Measurements from ENCODE around the gene APOLD1.
"Not testable (repeated sequence)": the region's sequence is repeated elsewhere in the genome, so short reads cannot be mapped to it uniquely, and the experiment has no call there.

Gene APOLD1

DNA sequence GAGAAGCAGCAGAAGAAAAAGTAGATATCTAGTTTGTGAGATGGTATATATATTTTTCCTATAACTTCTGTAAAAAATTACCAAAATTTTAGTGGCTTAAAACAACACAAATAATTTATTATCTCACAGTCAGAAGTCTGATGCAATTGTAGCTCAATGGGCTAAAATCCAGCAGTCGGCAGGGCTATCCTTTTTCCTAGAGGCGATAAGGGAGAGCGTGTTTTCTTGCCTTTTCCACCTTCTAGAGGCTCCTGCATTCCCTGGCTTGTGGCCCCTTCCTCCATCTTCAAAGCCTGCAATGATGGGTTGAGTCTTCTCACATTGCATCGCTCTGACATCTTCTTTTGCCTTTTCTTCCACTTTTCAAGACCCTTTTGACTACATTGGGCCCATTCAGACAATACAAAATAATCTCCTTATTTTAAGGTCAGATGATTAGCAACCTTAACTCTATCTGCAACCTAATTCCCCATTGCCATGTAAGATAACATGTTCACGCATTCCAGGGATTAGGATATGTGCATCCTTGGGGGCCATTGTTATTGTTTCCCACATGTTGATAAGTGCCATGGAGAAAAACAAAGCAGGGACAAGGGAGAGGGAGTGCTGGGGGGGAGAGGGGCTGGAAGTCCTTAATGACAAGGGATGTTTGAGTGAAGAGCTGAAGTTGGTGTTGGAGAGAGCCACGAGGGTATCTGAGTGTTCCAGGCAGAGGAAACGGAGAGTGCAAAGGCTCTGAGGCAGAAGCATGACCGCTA, 13.9 kb downstream of the APOLD1 start:
- TF ChIP-seq, protein P1, sequence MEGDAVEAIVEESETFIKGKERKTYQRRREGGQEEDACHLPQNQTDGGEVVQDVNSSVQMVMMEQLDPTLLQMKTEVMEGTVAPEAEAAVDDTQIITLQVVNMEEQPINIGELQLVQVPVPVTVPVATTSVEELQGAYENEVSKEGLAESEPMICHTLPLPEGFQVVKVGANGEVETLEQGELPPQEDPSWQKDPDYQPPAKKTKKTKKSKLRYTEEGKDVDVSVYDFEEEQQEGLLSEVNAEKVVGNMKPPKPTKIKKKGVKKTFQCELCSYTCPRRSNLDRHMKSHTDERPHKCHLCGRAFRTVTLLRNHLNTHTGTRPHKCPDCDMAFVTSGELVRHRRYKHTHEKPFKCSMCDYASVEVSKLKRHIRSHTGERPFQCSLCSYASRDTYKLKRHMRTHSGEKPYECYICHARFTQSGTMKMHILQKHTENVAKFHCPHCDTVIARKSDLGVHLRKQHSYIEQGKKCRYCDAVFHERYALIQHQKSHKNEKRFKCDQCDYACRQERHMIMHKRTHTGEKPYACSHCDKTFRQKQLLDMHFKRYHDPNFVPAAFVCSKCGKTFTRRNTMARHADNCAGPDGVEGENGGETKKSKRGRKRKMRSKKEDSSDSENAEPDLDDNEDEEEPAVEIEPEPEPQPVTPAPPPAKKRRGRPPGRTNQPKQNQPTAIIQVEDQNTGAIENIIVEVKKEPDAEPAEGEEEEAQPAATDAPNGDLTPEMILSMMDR (IDR thresholded peaks at IDR 0.05; ENCODE audit: low read depth, low read length, missing control alignments): no peak
- no peak overlapping the region for H3K4me3 ChIP-seq (ENCODE audit: low read depth, low read length)
- DNase-seq (ENCODE audit: low read depth): no peak

DNA sequence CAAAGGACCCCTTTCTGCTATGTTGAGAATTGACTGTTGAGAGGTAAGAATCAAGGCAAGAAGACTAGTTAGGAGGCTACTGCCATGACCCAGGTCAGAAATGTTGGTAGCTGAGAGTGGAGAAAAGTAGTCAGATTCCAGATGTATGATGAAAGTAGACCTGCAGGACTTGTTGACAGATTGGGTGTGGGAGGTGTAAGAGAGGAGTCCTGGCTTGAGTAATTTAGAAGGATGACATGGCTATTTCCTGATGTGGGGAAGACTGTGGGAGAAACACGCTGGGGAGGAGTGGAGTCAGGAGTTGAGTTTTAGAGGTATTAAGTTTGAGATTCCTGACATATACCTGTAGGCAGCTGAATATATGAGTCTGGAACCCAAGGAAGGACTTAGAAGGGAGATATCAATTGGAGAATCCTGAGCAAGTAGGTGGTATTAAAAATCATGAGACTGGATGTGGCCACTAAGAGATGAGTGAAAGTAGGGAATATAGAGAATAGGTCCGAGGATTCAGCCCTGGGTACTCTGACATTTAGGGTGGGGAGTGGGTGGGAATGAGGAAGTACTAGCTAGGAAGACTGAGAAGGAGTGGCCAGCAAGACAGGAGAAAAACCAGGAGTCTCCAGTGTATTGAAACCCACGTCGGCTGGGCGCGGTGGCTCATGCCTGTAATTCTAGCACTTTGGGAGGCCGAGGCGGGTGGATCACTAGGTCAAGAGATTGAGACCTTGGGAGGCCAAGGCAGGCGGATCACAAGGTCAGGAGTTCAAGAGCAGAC, 15.1 kb downstream of the APOLD1 start:
- DNase-seq (ENCODE audit: low read depth): no peak
- no peak overlapping the region for H3K4me3 ChIP-seq (ENCODE audit: low read depth, low read length)
- TF ChIP-seq, protein P1 (IDR thresholded peaks at IDR 0.05; ENCODE audit: low read depth, low read length, missing control alignments): no peak

DNA sequence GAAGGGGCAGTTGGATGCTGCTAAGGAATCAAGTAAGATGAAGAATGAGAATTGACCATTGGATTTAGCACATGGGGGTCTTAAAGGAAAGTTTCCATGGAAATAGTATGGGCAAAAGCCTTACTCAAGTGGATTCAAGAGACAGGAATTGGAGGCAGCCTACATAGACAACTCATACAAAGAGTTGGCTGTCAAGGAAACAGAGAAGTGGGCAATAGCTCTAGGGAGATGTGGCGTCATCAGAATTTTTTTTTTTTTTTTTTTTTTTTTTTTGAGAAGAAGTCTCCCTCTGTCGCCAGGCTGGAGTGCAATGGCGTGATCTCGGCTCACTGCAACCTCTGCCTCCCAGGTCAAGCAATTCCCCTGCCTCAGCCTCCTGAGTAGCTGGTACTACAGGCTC, 16.2 kb downstream of the APOLD1 start:
- not testable (repeated sequence) for H3K4me3 ChIP-seq (ENCODE audit: low read depth, low read length); DNase-seq (ENCODE audit: low read depth)

DNA sequence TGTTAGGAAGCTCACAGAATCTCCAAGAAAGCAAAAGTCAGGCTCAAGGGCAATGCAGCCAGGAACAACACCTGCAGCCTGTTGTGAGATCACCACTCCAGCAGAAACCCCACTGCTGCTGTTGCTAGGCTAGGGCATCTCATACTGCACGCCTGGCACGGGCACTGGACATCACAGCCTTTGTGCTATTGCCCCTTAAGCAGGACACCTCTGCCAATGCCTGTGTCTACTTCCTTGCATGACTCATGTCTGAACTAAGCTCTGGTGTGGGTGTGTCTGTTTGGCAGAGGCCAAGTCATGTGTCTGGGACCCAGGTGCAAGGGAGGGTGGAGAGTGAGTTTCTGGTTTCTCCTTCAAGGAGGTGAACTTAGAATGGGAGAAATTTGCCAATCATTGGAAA, 17.7 kb downstream of the APOLD1 start:
- H3K4me3 ChIP-seq (ENCODE audit: low read depth, low read length): no peak overlapping the region
- DNase-seq (ENCODE audit: low read depth): no peak
- TF ChIP-seq, protein P1 (IDR thresholded peaks at IDR 0.05; ENCODE audit: low read depth, low read length, missing control alignments): no peak

DNA sequence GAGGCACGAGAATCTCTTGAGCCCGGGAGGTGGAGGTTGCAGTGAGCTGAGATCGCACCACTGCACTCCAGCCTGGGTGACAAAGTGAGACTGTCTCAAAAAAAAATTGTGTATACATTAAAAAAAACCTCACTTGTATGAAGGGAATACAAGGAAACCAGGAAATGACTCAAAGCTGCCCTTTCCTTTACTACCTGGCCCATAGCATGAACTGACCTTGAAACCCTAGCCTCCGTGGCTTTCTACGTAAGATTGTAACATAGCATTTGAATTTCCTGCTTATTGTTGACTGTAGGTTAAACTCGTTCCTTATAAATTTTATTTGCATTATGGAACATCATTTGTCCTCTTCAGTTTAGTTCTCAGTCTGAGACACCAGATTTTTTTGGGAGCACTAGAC, 18.6 kb downstream of the APOLD1 start:
- H3K4me3 ChIP-seq (ENCODE audit: low read depth, low read length): no peak overlapping the region
- no peak for DNase-seq (ENCODE audit: low read depth)
- TF ChIP-seq, protein P1 (IDR thresholded peaks at IDR 0.05; ENCODE audit: low read depth, low read length, missing control alignments): no peak

DNA sequence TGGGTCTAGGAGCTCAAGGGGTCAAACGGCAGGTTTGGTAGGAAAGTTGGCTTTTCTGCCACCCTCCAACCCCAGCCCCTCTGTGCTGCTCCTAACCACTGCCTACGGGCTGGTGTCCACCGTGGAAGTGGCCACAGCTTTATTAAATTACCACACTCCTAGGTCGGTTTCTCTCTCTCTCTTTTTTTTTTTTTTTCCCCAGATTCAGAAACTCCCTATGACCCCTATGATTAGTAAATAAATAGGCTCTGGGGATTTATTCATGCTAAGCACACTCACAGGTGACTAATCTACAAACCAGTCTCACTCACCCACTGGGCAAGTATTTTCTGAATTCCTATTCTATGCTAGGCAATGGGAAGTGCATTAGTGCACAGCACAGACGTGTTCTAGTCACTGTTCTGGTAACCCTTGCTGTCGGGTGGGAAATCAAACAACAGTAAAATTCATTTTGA, 19.0 kb downstream of the APOLD1 start:
- no peak overlapping the region for H3K4me3 ChIP-seq (ENCODE audit: low read depth, low read length)
- TF ChIP-seq, protein P1 (IDR thresholded peaks at IDR 0.05; ENCODE audit: low read depth, low read length, missing control alignments): no peak
- no peak for DNase-seq (ENCODE audit: low read depth)

DNA sequence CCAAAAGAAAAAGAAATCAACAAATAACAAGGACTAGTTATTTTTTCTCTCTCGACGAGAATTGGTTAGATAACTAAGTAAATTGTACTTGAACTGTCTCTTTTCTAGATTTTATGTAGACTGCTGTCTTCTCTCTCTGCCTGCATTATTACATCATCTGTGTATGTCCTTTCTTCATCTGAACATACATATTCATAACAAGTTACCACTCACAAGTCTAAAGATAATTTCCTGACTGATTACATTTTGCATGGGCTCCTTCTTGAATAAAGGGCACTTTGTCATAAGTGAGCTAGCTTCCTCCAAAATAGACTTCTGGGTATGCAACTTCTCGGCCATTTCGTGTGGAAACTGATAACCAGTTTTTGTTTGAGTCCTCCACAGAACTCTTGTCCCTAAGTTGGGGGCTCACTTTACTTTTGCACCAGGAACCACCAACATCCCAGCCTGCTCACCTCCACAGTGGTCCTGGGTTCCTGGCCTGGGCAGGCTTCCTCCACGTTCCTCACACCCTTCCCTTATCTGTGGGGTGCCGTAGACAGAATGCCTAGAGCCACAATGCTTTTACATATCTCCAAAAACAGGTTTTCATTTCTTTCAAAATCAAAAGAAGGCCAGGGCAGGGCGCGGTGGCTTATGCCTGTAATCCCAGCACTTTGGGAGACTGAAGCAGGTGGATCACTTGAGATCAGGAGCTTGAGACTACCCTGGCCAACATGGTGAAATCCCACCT, 21.5 kb downstream of the APOLD1 start:
- TF ChIP-seq, protein P1 (IDR thresholded peaks at IDR 0.05; ENCODE audit: low read depth, low read length, missing control alignments): no peak
- no peak overlapping the region for H3K4me3 ChIP-seq (ENCODE audit: low read depth, low read length)
- no peak for DNase-seq (ENCODE audit: low read depth)

DNA sequence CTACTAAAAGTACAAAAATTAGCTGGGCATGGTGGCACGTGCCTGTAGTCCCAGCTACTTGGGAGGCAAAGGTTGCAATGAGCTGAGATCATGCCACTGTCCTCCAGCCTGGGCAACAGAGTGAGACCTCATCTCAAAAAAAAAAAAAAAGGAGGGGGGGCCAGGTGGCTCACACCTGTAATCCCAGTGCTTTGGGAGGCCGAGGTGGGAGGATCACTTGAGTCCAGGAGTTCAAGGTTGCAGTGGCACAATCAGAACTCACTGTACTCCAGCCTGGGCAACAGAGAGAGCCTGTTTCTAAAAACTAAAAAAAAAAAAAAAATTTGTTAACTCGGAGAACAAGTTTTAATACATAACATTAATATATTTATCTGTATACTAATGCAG, 22.1 kb downstream of the APOLD1 start:
- not testable (repeated sequence) for DNase-seq (ENCODE audit: low read depth); H3K4me3 ChIP-seq (ENCODE audit: low read depth, low read length)

Measured in GM12864 (cell line).